SU-DHL-6 (cell line): ENCODE data around the gene KLF13.

Source experiments
- CTCF ChIP-seq: fragments of 200-600 bp; sonication (generic); IDR thresholded peaks from one replicate; pipeline ENCODE4 v1.5.1; 2017; ENCODE audit warnings: antibody characterized with exemption, mild to moderate bottlenecking, low read length, moderate library complexity; ENCODE audit not compliant: insufficient read depth, poor library complexity, severe bottlenecking
- EZH2phosphoT487 ChIP-seq: fragments of 200-600 bp; sonication (generic), shearing (Covaris generic); conservative IDR thresholded peaks from 2 replicates; pipeline ENCODE4 v1.6.1; 2018; ENCODE audit warnings: mild to moderate bottlenecking, antibody characterized with exemption, low read length, moderate library complexity, mixed read lengths

- no peak for TF ChIP-seq CTCF
- no peak for TF ChIP-seq EZH2phosphoT487
Observed at GRCh38 chr15:31401282-31401681, 74.6 kb downstream of the KLF13 start.
